HepG2 (cell line): ENCODE data around the gene RABGEF1. TPM values are rescaled to one million over a fixed set of nuclear protein-coding genes. Genes with fewer than 3 reads are reported as not detected.
"Not testable (repeated sequence)": the region's sequence is repeated elsewhere in the genome, so short reads cannot be mapped to it uniquely, and the experiment has no call there.

ENCODE experiments used
- ATAC-seq: fragments of 200-7000 bp; cut with Tn5 transposase; 3 replicates; pipeline ENCODE4 v1.9.1; 2020; ENCODE audit warnings: mild to moderate bottlenecking, moderate library complexity
- BruUV-seq: library from RNA; stranded (reverse); fragments of 400-500 nt; replicated peaks from 2 replicates; lab custom pipeline; 2021; lab: Mats Ljungman, UMichigan
- CTCF ChIA-PET: fragments of 300-600 bp; formaldehyde crosslinking; extraction: SDS; loops from one replicate; lab custom pipeline; 2021; ENCODE audit warnings: low total read pairs, inconsistent platforms, low intra/inter-chr PET ratio; lab: Yijun Ruan, JAX
- POLR2A ChIA-PET: fragments of 350-600 bp; sonication (Branson Sonifier 250); formaldehyde crosslinking; loops from one replicate; lab custom pipeline; 2020; ENCODE audit warnings: antibody characterized with exemption, inconsistent platforms; lab: Yijun Ruan, JAX
- DNase-seq: peaks from one replicate; pipeline ENCODE4 v3.0.0-alpha.2; 2015; ENCODE audit warnings: low spot score
- FAIRE-seq: peaks from 3 replicates; lab custom pipeline; 2011; peaks lifted over from hg19 to GRCh38; lab: Jason Lieb, UNC
- H2AFZ ChIP-seq: one replicate; pipeline ENCODE4 v1.6.1; 2011; ENCODE audit warnings: low read length, inconsistent platforms
- H3K27ac ChIP-seq: fragments of 300-600 bp; 3 replicates; pipeline ENCODE4 v1.8.0; 2011; ENCODE audit warnings: mixed run types, mild to moderate bottlenecking, mixed read lengths, low read length, inconsistent platforms; ENCODE audit not compliant: insufficient read depth; ENCODE audit errors: extremely low read length
- H3K27me3 ChIP-seq, 2 experiments: fragments of 200-600 bp in 1 of 2; 2 replicates in 1 of 2; 3 replicates in 1 of 2; pipeline versions ENCODE4 v1.6.0 to v1.8.0; 2011; ENCODE audit warnings: low read length in 2 of 2, mild to moderate bottlenecking in 2 of 2, moderate library complexity in 2 of 2, inconsistent platforms in 1 of 2; ENCODE audit not compliant: insufficient read depth in 2 of 2, control insufficient read depth in 1 of 2
- H3K36me3 ChIP-seq, 2 experiments: fragments of 200-600 bp in 1 of 2; replicated peaks in 1 of 2; 2 replicates in 1 of 2; 3 replicates in 1 of 2; pipeline versions ENCODE4 v1.5.1 to v1.8.0; 2011; ENCODE audit warnings: low read length in 2 of 2, inconsistent platforms in 1 of 2; ENCODE audit not compliant: insufficient read depth in 2 of 2, control insufficient read depth in 1 of 2
- H3K4me1 ChIP-seq: 2 replicates; pipeline ENCODE4 v1.5.1; 2012; ENCODE audit warnings: low read length, inconsistent platforms; ENCODE audit not compliant: insufficient read depth
- H3K4me2 ChIP-seq: 2 replicates; pipeline ENCODE4 v1.6.0; 2011; ENCODE audit warnings: low read depth, low read length, inconsistent platforms
- H3K4me3 ChIP-seq, 3 experiments: fragments of 200-600 bp in 1 of 3; sonication (generic), shearing (Covaris generic) in 1 of 3; replicated peaks in 1 of 3; 2 replicates each; pipeline ENCODE4 v1.5.1; 2011 to 2016; ENCODE audit warnings: low read length in 3 of 3, inconsistent platforms in 2 of 3, low read depth in 2 of 3, mild to moderate bottlenecking in 2 of 3, control low read depth in 1 of 3, mixed read lengths in 1 of 3; ENCODE audit not compliant: insufficient read depth in 1 of 3
- H3K79me2 ChIP-seq: one replicate; pipeline ENCODE4 v1.6.1; 2011; ENCODE audit warnings: low read length, inconsistent platforms; ENCODE audit not compliant: insufficient read depth
- H3K9ac ChIP-seq: 2 replicates; pipeline ENCODE4 v1.6.0; 2011; ENCODE audit warnings: mild to moderate bottlenecking, low read depth, low read length, inconsistent platforms; ENCODE audit not compliant: insufficient read depth
- H3K9me3 ChIP-seq: 2 replicates; pipeline ENCODE4 v1.5.1; 2012; ENCODE audit warnings: mild to moderate bottlenecking, low read length
- H4K20me1 ChIP-seq: 2 replicates; pipeline ENCODE4 v1.6.0; 2011; ENCODE audit warnings: inconsistent platforms, mild to moderate bottlenecking, low read length, moderate library complexity; ENCODE audit not compliant: insufficient read depth
- MYC ChIP-seq: sonication (generic); formaldehyde crosslinking; IDR thresholded peaks from 2 replicates; pipeline ENCODE4 v1.9.0; 2021; ENCODE audit warnings: missing genetic modification reagents, borderline replicate concordance
- NFRKB ChIP-seq: fragments of 450-650 bp; IDR thresholded peaks from 2 replicates; pipeline ENCODE4 v1.6.1; 2017
- SOX13 ChIP-seq, 3 experiments: fragments of 450-650 bp in 1 of 3; sonication (generic) in 1 of 3; formaldehyde crosslinking in 1 of 3; IDR thresholded peaks in 2 of 3; conservative IDR thresholded peaks in 1 of 3; 2 replicates each; pipeline versions ENCODE4 v1.5.0 to v1.6.1; 2016 to 2020; ENCODE audit warnings: antibody characterized with exemption in 1 of 3, mild to moderate bottlenecking in 1 of 3, missing compliant biosample characterization in 1 of 3, missing genetic modification reagents in 1 of 3, moderate library complexity in 1 of 3
- SOX6 ChIP-seq, 2 experiments: fragments of 450-650 bp in 1 of 2; sonication (generic) in 1 of 2; formaldehyde crosslinking in 1 of 2; IDR thresholded peaks; 2 replicates each; pipeline versions ENCODE4 v1.4.0 to v1.6.1; 2017 to 2020; ENCODE audit warnings: antibody characterized with exemption in 1 of 2, mild to moderate bottlenecking in 1 of 2, missing genetic modification reagents in 1 of 2
- ZNF121 ChIP-seq: sonication (generic); formaldehyde crosslinking; IDR thresholded peaks from 2 replicates; pipeline ENCODE4 v1.5.0; 2020; ENCODE audit warnings: mild to moderate bottlenecking, missing genetic modification reagents
- ZNF781 ChIP-seq: sonication (generic); formaldehyde crosslinking; IDR thresholded peaks from 2 replicates; pipeline ENCODE4 v1.5.1; 2020; ENCODE audit warnings: borderline replicate concordance, mild to moderate bottlenecking, missing genetic modification reagents; ENCODE audit errors: not compliant biosample characterization
- WGBS: methylation state at CpG from one replicate; pipeline ENCODE4 v1.1.6; 2017; ENCODE audit warnings: low lambda C conversion rate; 5-methylcytosine and 5-hydroxymethylcytosine counted together
- in situ Hi-C: cut with HindIII; loops from 2 replicates; pipeline ENCODE4 v1.10.0; 2017; ENCODE audit warnings: low pct_unique_long_range_greater_than_20kb; ENCODE audit not compliant: extremely low pct_ligation_motif_present
- intact Hi-C: fragments of 100-400 bp; cut with micrococcal nuclease; formaldehyde crosslinking; loops from one replicate; pipeline ENCODE4 v1.10.0; 2022; ENCODE audit not compliant: unreplicated experiment
- polyA plus RNA-seq, 8 experiments: library from polyadenylated mRNA; depleted of rRNA in 3 of 8; stranded (reverse) in 7 of 8; unstranded in 1 of 8; fragments of >200 nt; fragmentation: Illumina TruSeq in 4 of 8; extraction: Trizol in 4 of 8; gene quantifications; 2 replicates each; pipeline versions ENCODE4 v1.2.1 to v1.2.3, GENCODE V29; 2011 to 2016; ENCODE audit warnings: low read depth in 4 of 8, missing spikeins in 1 of 8, mixed read lengths in 1 of 8; ENCODE audit not compliant: insufficient read depth in 1 of 8
- total RNA-seq, 5 experiments: library from RNA; depleted of rRNA; stranded (reverse); fragments of >200 nt; fragmentation: Illumina TruSeq; extraction: Trizol; gene quantifications; 2 replicates each; pipeline ENCODE4 v1.2.3, GENCODE V29; 2016; ENCODE audit warnings: low read depth in 1 of 5
- TF ChIP-seq, protein P1 (sequence below): sonication (generic); formaldehyde crosslinking; IDR thresholded peaks from 2 replicates; pipeline ENCODE4 v1.5.0; 2020; ENCODE audit warnings: mild to moderate bottlenecking, missing genetic modification reagents

The RABGEF1 gene
- total and polyA plus RNA-seq, 2 of the 13 experiments (the other 11 are each of a cell fraction or from before 2014, with no cell fraction given) = 22.7 to 35.3 TPM

DNA sequence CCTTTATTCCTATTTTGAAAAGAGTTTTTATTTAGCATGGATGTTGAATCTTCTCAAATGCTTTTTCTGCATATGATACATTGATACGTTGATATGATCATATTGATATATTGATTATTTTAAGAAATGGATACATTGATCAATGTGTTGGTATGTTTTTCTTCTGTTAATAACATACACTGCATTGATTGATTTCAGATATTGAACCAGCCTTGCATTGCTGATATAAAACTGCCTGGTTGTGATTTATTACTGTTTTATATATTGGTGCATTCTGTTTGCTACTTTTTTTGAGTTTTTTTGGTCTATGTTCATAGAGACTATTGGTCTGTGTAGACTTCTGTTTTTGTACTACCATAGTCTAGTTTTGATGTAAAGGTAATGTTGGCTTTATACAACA lies 26.8 kb upstream of the RABGEF1 start:
- TF ChIP-seq NFRKB (no peak), MYC (CRISPR knock-in tag) (no peak), ZNF781 (CRISPR knock-in tag) (no peak)
- ATAC-seq = no peak
- intact Hi-C loops = no loop called here
- no peak overlapping the region for H3K4me3 ChIP-seq
- H3K9ac ChIP-seq = no peak overlapping the region
- H3K4me2 ChIP-seq = no peak overlapping the region
- no peak overlapping the region for H3K27ac ChIP-seq
- DNase-seq = no peak
- H4K20me1 ChIP-seq = no peaks in the 10 kb centered on the region
- in situ Hi-C loops = no loop called here
- no TSS peak for BruUV-seq
- no peak overlapping the region for H2AFZ ChIP-seq
- WGBS = 100% methylated on average over 1 of the region's 1 CpG
- H3K4me1 ChIP-seq = peaks cover 14% of the 10 kb centered on the region
- peaks cover 3 to 4% of the 10 kb centered on the region in 2 experiments; a peak in 3 of 5 replicates for H3K36me3 ChIP-seq
- CTCF ChIA-PET = no interaction called here
- FAIRE-seq = no peak
- POLR2A ChIA-PET = no interaction called here
- no peaks in the 10 kb centered on the region for H3K79me2 ChIP-seq
- no peaks in the 10 kb centered on the region for H3K9me3 ChIP-seq
- H3K27me3 ChIP-seq = no peaks in the 10 kb centered on the region

DNA sequence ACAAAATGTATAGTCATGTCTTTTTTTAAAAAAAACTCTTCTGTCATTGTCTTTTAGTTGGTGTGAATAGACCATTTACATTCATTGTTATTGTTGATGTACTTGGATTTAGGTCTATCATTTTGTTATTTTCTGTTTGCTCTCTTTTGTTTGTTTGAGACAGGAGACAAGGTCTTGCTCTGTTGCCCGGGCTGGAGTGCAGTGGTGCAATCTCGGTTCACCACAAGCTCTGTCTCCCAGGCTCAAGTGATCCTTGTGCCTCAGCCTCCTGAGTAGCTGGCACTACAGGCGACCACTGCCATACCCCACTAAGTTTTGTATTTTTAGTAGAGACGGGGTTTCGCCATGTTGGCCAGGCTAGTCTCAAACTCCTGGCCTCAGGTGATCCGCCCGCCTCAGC lies 23.9 kb upstream of the RABGEF1 start:
- H3K4me3 ChIP-seq; H3K36me3 ChIP-seq; H3K27me3 ChIP-seq; CTCF ChIA-PET; BruUV-seq; POLR2A ChIA-PET; H3K4me2 ChIP-seq; intact Hi-C loops; H3K9me3 ChIP-seq; H2AFZ ChIP-seq; DNase-seq; H4K20me1 ChIP-seq; FAIRE-seq; H3K9ac ChIP-seq; in situ Hi-C loops; H3K27ac ChIP-seq; H3K79me2 ChIP-seq; TF ChIP-seq SOX6, SOX13 (IDR thresholded peaks at IDR 0.05): not testable (repeated sequence)
- WGBS = 77% methylated on average over 7 of the region's 7 CpGs
- TF ChIP-seq, protein P1, sequence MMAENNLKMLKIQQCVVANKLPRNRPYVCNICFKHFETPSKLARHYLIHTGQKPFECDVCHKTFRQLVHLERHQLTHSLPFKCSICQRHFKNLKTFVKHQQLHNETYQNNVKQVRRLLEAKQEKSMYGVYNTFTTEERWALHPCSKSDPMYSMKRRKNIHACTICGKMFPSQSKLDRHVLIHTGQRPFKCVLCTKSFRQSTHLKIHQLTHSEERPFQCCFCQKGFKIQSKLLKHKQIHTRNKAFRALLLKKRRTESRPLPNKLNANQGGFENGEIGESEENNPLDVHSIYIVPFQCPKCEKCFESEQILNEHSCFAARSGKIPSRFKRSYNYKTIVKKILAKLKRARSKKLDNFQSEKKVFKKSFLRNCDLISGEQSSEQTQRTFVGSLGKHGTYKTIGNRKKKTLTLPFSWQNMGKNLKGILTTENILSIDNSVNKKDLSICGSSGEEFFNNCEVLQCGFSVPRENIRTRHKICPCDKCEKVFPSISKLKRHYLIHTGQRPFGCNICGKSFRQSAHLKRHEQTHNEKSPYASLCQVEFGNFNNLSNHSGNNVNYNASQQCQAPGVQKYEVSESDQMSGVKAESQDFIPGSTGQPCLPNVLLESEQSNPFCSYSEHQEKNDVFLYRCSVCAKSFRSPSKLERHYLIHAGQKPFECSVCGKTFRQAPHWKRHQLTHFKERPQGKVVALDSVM (CRISPR knock-in tag) = peak; percentile 70
- peak; percentile 60 for TF ChIP-seq SOX6 (CRISPR knock-in tag; IDR thresholded peaks at IDR 0.05)
- TF ChIP-seq SOX13 (CRISPR knock-in tag; conservative IDR thresholded peaks at IDR 0.05 in 1 of 2, IDR thresholded peaks at IDR 0.05 in 1 of 2) = peak in 1 of 2 experiments; percentile 52; a peak in 1 of 4 replicates
- TF ChIP-seq ZNF121 (CRISPR knock-in tag) = peak; percentile 81
- H3K4me1 ChIP-seq = peaks cover 14% of the 10 kb centered on the region
- peak; percentile 70 for ATAC-seq
